Keratinocyte (primary cell): ENCODE data around the gene SEC22B. TPM values are rescaled to one million over a fixed set of nuclear protein-coding genes. Genes with fewer than 3 reads are reported as not detected.
A peak's percentile ranks its signal among the peaks of the same experiment; 100 is the strongest.
"Not testable (repeated sequence)": the region's sequence is repeated elsewhere in the genome, so short reads cannot be mapped to it uniquely, and the experiment has no call there.

Source experiments
- DNase-seq: peaks from one replicate; pipeline ENCODE4 v3.0.0-alpha.2; 2011; ENCODE audit warnings: low read depth, missing footprints, low spot score
- FAIRE-seq: peaks from 2 replicates; lab custom pipeline; 2011; peaks lifted over from hg19 to GRCh38; lab: Jason Lieb, UNC
- H2AFZ ChIP-seq: 2 replicates; pipeline ENCODE4 v1.6.0; 2012; ENCODE audit warnings: low read length, control low read depth, inconsistent platforms; ENCODE audit not compliant: control insufficient read depth
- H3K27ac ChIP-seq: 2 replicates; pipeline ENCODE4 v1.5.1; 2011; ENCODE audit warnings: low read length; ENCODE audit not compliant: control insufficient read depth, insufficient read depth
- H3K27me3 ChIP-seq: 3 replicates; pipeline ENCODE4 v1.6.0; 2011; ENCODE audit warnings: low read length; ENCODE audit not compliant: control insufficient read depth, insufficient read depth; ENCODE audit errors: extremely low read depth
- H3K36me3 ChIP-seq, 2 experiments: 2 replicates in 1 of 2; 3 replicates in 1 of 2; pipeline ENCODE4 v1.5.1; 2011; ENCODE audit warnings: low read length in 2 of 2, mild to moderate bottlenecking in 1 of 2; ENCODE audit not compliant: control insufficient read depth in 2 of 2, insufficient read depth in 2 of 2; ENCODE audit errors: extremely low read depth in 1 of 2
- H3K4me1 ChIP-seq: 3 replicates; pipeline ENCODE4 v1.5.1; 2011; ENCODE audit warnings: low read length; ENCODE audit not compliant: control insufficient read depth, insufficient read depth; ENCODE audit errors: extremely low read depth
- H3K4me2 ChIP-seq: 3 replicates; pipeline ENCODE4 v1.6.0; 2011; ENCODE audit warnings: low read depth, low read length; ENCODE audit not compliant: control insufficient read depth, insufficient read depth; ENCODE audit errors: extremely low read depth
- H3K4me3 ChIP-seq, 3 experiments: fragments of 200-600 bp in 1 of 3; sonication (generic) in 1 of 3; 2 replicates in 2 of 3; 3 replicates in 1 of 3; pipeline ENCODE4 v1.5.1; 2011 to 2016; ENCODE audit warnings: low read length in 3 of 3, mild to moderate bottlenecking in 3 of 3, control low read depth in 2 of 3, inconsistent platforms in 1 of 3, low read depth in 1 of 3, mixed read lengths in 1 of 3, mixed run types in 1 of 3, moderate library complexity in 1 of 3; ENCODE audit not compliant: control insufficient read depth in 2 of 3, insufficient read depth in 2 of 3; ENCODE audit errors: extremely low read depth in 1 of 3
- H3K79me2 ChIP-seq: 2 replicates; pipeline ENCODE4 v1.6.0; 2012; ENCODE audit warnings: low read length; ENCODE audit not compliant: control insufficient read depth, insufficient read depth
- H3K9ac ChIP-seq: 3 replicates; pipeline ENCODE4 v1.6.0; 2011; ENCODE audit warnings: low read length; ENCODE audit not compliant: control insufficient read depth, insufficient read depth; ENCODE audit errors: extremely low read depth
- H3K9me1 ChIP-seq: 3 replicates; pipeline ENCODE4 v1.6.0; 2011; ENCODE audit warnings: low read length; ENCODE audit not compliant: control insufficient read depth, insufficient read depth; ENCODE audit errors: extremely low read depth
- H3K9me3 ChIP-seq: 2 replicates; pipeline ENCODE4 v1.5.1; 2012; ENCODE audit warnings: low read depth, low read length; ENCODE audit not compliant: control insufficient read depth
- H4K20me1 ChIP-seq: 3 replicates; pipeline ENCODE4 v1.6.0; 2011; ENCODE audit warnings: low read length; ENCODE audit not compliant: control insufficient read depth, insufficient read depth; ENCODE audit errors: extremely low read depth
- EZH2 ChIP-seq: IDR thresholded peaks from one replicate; pipeline ENCODE4 v1.6.1; 2012; ENCODE audit warnings: inconsistent platforms, mild to moderate bottlenecking, low read length, moderate library complexity
- dilution Hi-C: fragments of 300-500 bp; cut with MboI; formaldehyde crosslinking; loops from one replicate; pipeline ENCODE4 v1.7.0; 2020; ENCODE audit warnings: low sequenced_read_pairs; ENCODE audit not compliant: extremely low pct_ligation_motif_present
- polyA plus RNA-seq, 5 experiments: library from polyadenylated mRNA; depleted of rRNA in 3 of 5; stranded (reverse) in 3 of 5; stranded (forward) in 1 of 5; unstranded in 1 of 5; fragments of >200 nt; gene quantifications; 1 replicate in 1 of 5; 2 replicates in 3 of 5; 3 replicates in 1 of 5; pipeline versions ENCODE4 v1.2.1 to v1.2.3, GENCODE V29; 2011 to 2012; ENCODE audit warnings: missing spikeins in 2 of 5, low read depth in 1 of 5, low replicate concordance in 1 of 5
- TF ChIP-seq, protein P1 (sequence below), 3 experiments: IDR thresholded peaks in 1 of 3; conservative IDR thresholded peaks in 1 of 3; optimal IDR thresholded peaks in 1 of 3; 2 replicates in 2 of 3; 3 replicates in 1 of 3; pipeline versions ENCODE3 to v1.5.1; 2011; ENCODE audit warnings: low read length in 3 of 3, mild to moderate bottlenecking in 3 of 3, moderate library complexity in 2 of 3, control low read depth in 1 of 3, inconsistent platforms in 1 of 3; ENCODE audit not compliant: insufficient read depth in 2 of 3; ENCODE audit errors: extremely low read depth in 1 of 3

SEC22B gene
- polyA plus RNA-seq, 1 donor (not counting 4 experiments of a cell fraction or from before 2014, with no cell fraction given) = 19.5 TPM

DNA sequence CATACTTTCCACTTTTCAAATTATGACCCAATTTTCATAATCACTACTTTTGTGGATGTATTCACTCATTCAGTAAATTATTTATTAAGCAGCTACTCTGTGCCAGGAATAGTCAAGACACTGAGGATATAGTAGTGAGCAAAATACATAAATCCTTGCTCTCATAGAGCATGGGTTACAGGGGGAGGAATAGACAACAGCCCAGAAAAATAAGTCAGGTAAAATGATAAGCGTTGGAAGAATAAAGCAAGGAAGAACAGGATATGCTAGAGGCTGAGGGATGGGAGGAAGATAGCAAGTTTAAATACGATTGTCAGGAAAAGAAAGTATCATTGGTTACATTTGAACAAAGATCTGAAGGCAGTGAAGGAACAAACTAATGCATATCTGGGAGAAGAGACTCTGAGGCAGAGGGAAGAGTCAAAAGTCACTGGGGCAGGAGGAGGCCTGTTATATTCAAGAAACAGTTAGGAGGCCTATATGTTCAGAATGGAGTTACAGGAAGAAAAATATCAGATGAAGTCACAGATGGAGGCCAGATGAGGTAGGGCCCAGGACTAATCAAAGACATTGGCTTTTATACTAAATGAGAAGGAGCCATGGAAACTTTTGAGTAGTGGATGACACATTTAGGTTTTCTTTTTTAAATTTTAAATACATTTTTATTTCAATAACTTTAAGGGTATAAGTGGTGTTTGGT, 42.9 kb downstream of the SEC22B start:
- TF ChIP-seq EZH2 = no peak
- TF ChIP-seq, protein P1, sequence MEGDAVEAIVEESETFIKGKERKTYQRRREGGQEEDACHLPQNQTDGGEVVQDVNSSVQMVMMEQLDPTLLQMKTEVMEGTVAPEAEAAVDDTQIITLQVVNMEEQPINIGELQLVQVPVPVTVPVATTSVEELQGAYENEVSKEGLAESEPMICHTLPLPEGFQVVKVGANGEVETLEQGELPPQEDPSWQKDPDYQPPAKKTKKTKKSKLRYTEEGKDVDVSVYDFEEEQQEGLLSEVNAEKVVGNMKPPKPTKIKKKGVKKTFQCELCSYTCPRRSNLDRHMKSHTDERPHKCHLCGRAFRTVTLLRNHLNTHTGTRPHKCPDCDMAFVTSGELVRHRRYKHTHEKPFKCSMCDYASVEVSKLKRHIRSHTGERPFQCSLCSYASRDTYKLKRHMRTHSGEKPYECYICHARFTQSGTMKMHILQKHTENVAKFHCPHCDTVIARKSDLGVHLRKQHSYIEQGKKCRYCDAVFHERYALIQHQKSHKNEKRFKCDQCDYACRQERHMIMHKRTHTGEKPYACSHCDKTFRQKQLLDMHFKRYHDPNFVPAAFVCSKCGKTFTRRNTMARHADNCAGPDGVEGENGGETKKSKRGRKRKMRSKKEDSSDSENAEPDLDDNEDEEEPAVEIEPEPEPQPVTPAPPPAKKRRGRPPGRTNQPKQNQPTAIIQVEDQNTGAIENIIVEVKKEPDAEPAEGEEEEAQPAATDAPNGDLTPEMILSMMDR (optimal IDR thresholded peaks at IDR 0.05 in 1 of 3, IDR thresholded peaks at IDR 0.05 in 1 of 3, conservative IDR thresholded peaks at IDR 0.05 in 1 of 3; ENCODE audit: extremely low read depth in 1 of 3, insufficient read depth in 2 of 3, low read length in 3 of 3) = no peak
- H3K4me3 ChIP-seq = no peak overlapping the region
- no peaks in the 10 kb centered on the region for H3K9me3 ChIP-seq
- no peak overlapping the region for H3K27ac ChIP-seq
- no peak overlapping the region for H3K4me2 ChIP-seq
- no peaks in the 10 kb centered on the region for H4K20me1 ChIP-seq
- dilution Hi-C loops = no loop called here
- peak overlapping the region; percentile 51 for H2AFZ ChIP-seq
- no peaks in the 10 kb centered on the region for H3K79me2 ChIP-seq
- no peak overlapping the region for H3K9ac ChIP-seq
- no peaks in the 10 kb centered on the region for H3K4me1 ChIP-seq
- no peaks in the 10 kb centered on the region for H3K9me1 ChIP-seq
- H3K27me3 ChIP-seq = no peaks in the 10 kb centered on the region
- FAIRE-seq (no peak), DNase-seq (no peak)
- no peaks in the 10 kb centered on the region for H3K36me3 ChIP-seq

DNA sequence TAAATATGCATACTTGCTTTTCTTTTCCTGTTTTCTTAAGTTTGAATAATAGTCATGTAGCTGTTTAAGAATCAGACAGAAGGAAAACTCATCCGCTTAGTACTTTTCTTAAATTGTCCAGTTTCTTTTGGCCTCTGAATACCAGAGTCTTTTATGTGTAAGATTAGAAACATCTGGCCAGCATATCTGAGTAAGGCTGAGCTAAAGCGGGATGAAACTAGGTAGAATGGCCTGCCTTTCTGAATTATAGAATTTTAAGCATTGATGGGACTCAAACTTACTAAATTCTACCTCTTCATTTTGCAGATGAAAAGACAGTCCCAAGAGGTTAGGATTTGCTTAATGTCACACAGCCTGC, 43.9 kb downstream of the SEC22B start:
- H3K9ac ChIP-seq, H3K27ac ChIP-seq, FAIRE-seq, dilution Hi-C loops, H3K36me3 ChIP-seq, H4K20me1 ChIP-seq, H3K9me1 ChIP-seq, H3K79me2 ChIP-seq, H3K4me2 ChIP-seq, H2AFZ ChIP-seq, H3K4me3 ChIP-seq, H3K27me3 ChIP-seq, H3K4me1 ChIP-seq, H3K9me3 ChIP-seq, DNase-seq: not testable (repeated sequence)

DNA sequence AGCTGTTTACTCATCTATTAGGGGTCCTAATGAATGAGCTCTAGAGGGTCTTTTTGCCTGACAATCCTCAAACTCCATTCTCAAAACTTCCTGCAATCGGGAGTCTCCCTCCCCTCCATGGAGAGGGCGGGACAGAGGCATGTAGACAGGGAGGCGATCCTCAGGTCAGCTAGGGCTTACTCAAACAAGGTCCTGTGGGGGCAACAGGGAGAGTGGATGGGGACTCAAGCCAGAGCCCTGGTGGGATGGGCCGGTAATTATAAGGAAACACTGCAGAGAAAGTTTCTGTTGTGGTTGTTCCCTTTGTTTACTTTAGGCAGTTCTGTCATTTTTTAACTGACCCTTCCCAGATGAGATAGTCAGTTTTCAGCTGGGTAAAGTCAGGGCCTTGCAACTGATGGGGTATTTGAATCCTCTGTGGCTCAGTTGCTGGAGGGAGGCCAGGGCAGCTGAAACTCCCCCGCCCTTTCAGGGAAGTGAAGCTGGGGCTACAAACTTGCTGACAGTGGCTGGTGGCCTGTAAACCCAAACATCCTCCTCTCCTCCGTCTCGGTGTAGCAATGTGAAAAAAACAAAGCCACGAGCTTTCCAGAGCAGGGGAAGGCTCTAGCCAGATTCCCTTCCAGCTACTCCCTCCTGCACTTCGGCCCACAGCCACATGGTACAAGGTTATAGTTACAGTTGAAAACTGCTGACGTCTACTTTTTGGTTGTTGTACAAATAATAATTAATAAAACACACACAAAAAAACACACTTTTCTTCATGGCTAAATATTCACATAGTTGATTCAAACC, 44.5 kb downstream of the SEC22B start:
- H3K4me1 ChIP-seq, H3K9ac ChIP-seq, H3K27ac ChIP-seq, H3K4me3 ChIP-seq, H3K9me1 ChIP-seq, H3K79me2 ChIP-seq, H3K4me2 ChIP-seq, dilution Hi-C loops, H3K9me3 ChIP-seq, FAIRE-seq, H4K20me1 ChIP-seq, H3K27me3 ChIP-seq, DNase-seq, H2AFZ ChIP-seq, H3K36me3 ChIP-seq: not testable (repeated sequence)

DNA sequence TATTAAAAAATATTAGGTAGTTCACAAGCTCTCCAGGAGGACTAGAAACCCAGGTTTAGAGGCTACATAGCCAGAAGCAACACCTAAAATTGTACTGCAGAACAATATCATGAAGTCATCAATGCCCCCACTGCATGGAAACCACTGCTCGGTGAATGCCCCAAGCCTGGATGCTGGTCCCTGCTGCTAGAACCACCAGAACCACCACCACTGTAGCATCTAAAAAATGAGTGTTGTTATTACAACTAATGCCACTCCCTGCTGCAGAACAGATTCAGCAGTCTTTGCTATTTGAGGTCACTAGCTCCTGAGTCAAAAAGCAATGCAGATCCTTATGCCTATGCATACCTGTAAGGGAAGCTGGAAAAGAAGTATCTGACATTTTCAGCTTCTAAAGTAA, 48.4 kb downstream of the SEC22B start:
- H3K9ac ChIP-seq, H3K4me2 ChIP-seq, DNase-seq, H3K36me3 ChIP-seq, H3K9me1 ChIP-seq, FAIRE-seq, dilution Hi-C loops, H3K4me3 ChIP-seq, H3K27me3 ChIP-seq, H4K20me1 ChIP-seq, H3K4me1 ChIP-seq, H3K27ac ChIP-seq, H2AFZ ChIP-seq, H3K9me3 ChIP-seq, H3K79me2 ChIP-seq: not testable (repeated sequence)
